Duodenal mucosa (tissue), 2 donors: Measurements from ENCODE around the gene RIN2.
"Not testable (repeated sequence)": the region's sequence is repeated elsewhere in the genome, so short reads cannot be mapped to it uniquely, and the experiment has no call there.

ENCODE experiments used
- H3K27ac ChIP-seq: one replicate; pipeline ENCODE4 v1.7.0; 2013; ENCODE audit warnings: low read depth, low read length
- H3K27me3 ChIP-seq, 2 donors: one replicate each; pipeline ENCODE4 v1.7.0; 2013; ENCODE audit warnings: low read length in 2 of 2, control low read depth in 1 of 2; ENCODE audit not compliant: insufficient read depth in 2 of 2, control insufficient read depth in 1 of 2
- H3K36me3 ChIP-seq, 2 donors: one replicate each; pipeline ENCODE4 v1.7.0; 2013; ENCODE audit warnings: low read length in 2 of 2, control low read depth in 1 of 2; ENCODE audit not compliant: insufficient read depth in 2 of 2, control insufficient read depth in 1 of 2
- H3K4me1 ChIP-seq, 2 donors: one replicate each; pipeline ENCODE4 v1.7.0; 2013; ENCODE audit warnings: low read length in 2 of 2, control low read depth in 1 of 2; ENCODE audit not compliant: insufficient read depth in 2 of 2, control insufficient read depth in 1 of 2
- H3K4me3 ChIP-seq, 2 donors: one replicate each; pipeline ENCODE4 v1.7.0; 2013; ENCODE audit warnings: low read length in 2 of 2, low read depth in 1 of 2
- H3K9ac ChIP-seq, 2 donors: one replicate each; pipeline ENCODE4 v1.7.0; 2013; ENCODE audit warnings: low read length in 2 of 2, low read depth in 1 of 2
- H3K9me3 ChIP-seq, 2 donors: one replicate each; pipeline ENCODE4 v1.7.0; 2013; ENCODE audit warnings: low read length in 2 of 2, control low read depth in 1 of 2; ENCODE audit not compliant: control insufficient read depth in 1 of 2

Gene RIN2

DNA sequence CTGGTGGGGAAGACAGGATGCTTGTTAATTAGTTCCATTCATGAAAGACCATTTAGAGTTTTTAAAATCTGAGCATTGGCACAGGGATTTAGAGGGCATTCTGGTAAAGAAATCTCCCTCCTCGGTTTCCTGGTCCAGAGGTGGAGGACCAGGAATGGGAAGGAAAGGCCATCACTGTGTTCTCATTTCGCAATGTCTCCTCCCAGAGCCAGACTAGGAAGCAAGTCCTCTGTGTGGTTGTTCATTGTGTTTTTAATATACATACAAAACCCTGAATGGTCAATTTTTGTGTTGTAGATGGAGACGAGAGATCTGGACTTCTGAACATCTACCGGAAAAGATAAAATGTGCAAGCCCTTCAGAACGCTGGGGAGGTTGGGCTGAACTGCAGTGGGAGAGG, 41.3 kb downstream of the RIN2 start:
- H3K36me3 ChIP-seq: peaks cover 5 to 15% of the 10 kb centered on the region in 2 donors
- no peak overlapping the region for H3K4me3 ChIP-seq
- H3K9me3 ChIP-seq: no peaks in the 10 kb centered on the region
- no peak overlapping the region for H3K27ac ChIP-seq
- H3K4me1 ChIP-seq: peaks cover 0 to 4% of the 10 kb centered on the region in 2 donors
- no peaks in the 10 kb centered on the region for H3K27me3 ChIP-seq
- no peak overlapping the region for H3K9ac ChIP-seq

DNA sequence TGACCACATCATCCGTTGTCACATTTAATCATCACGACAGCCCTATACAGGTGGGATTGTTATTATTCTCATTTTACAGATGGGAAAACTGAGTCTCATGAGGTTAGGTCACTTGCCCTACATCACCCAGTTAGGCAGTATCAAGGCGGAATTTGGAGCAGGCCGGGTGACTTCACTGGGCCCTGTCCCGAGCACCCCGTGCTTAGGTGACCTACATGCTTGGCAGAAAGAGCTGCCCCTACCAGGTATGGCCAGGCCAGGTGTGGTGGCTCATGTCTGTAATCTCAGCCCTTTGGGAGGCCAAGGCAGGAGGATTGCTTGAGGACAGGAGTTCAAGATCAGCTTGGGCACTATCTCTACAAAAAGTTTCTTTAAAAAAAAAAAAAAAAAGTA, 44.0 kb downstream of the RIN2 start:
- Histone ChIP-seq H3K4me1 (peaks cover 0 to 14% of the 10 kb centered on the region in 2 donors), H3K4me3 (no peak overlapping the region), H3K27ac (no peak overlapping the region), H3K36me3 (peaks cover 5 to 15% of the 10 kb centered on the region in 2 donors), H3K9me3 (no peaks in the 10 kb centered on the region), H3K9ac (no peak overlapping the region), H3K27me3 (no peaks in the 10 kb centered on the region)

DNA sequence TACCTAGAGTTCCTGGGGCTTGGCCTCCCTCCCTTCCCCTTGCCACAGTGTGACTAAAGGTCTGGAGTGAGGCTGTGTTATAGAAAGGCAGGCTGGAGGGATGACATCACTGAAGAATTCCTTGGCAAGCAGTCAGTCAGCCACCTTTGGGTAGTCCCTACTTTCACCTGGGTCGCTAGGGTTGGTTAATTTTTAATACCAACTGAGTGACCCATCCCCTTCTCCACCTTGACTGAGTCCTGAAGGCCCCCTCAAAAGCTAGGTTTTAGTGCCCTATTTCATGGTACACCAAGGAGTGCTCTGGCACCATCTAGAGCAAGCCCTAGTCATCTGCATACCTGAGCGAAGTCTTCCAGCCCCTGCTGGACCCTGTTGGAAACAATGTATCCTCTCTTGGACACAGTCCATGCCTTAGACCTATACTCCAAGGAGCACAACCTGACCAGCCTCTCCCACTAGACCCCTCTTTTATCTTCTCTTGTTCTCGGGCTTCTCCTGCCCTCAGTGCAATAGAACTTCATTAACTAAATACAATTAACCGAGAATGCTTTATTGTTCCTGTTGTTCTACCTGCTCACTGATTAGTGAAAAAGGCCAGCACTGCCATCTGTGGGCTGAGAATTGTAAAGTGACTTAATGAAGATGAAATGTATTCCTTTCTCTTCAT, 44.6 kb downstream of the RIN2 start:
- H3K27me3 ChIP-seq: no peaks in the 10 kb centered on the region
- H3K9me3 ChIP-seq: no peaks in the 10 kb centered on the region
- peaks cover 5 to 15% of the 10 kb centered on the region in 2 donors for H3K36me3 ChIP-seq
- H3K9ac ChIP-seq: no peak overlapping the region
- peaks cover 0 to 16% of the 10 kb centered on the region in 2 donors for H3K4me1 ChIP-seq
- H3K4me3 ChIP-seq: no peak overlapping the region
- no peak overlapping the region for H3K27ac ChIP-seq

DNA sequence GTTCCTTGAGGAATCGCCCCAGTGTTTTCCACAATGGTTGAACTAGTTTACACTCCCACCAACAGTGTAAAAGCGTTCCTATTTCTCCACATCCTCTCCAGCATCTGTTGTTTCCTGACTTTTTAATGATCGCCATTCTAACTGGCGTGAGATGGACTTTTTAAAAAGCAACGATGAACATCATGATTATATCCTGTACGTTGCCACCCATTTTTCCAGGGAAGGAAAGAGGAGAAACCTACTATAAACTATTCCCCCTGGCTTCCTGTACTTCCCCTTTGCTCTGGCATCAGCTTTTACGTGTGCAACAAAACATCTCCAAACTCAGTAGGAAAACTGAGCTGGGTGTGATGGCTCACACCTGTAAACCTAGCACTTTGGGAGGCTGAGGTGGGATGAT, 48.2 kb downstream of the RIN2 start:
- not testable (repeated sequence) for H3K9ac ChIP-seq, H3K27me3 ChIP-seq, H3K9me3 ChIP-seq, H3K36me3 ChIP-seq, H3K4me3 ChIP-seq, H3K27ac ChIP-seq
- peaks cover 11 to 25% of the 10 kb centered on the region in 2 donors for H3K4me1 ChIP-seq

DNA sequence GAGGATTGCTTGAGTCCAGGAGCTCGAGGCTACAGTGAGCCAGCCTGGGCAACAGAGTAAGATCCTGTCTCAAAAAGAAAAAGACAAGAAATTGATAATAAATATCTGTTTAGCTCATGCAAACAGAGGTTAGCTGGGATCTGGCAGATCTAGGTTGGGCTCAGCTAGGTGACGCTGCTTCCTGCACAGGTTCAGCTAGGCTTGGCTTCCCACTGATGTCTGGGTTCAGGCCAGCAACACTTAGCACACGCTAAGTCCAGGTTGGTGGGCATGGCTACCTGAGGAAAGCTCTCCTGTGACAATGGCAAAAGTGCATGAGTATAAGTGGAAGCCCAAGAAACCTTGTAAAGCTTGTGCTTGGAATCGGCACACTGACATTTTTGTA, 48.7 kb downstream of the RIN2 start:
- H3K9me3 ChIP-seq: no peaks in the 10 kb centered on the region
- H3K36me3 ChIP-seq: no peaks in the 10 kb centered on the region
- H3K4me3 ChIP-seq: no peak overlapping the region
- H3K9ac ChIP-seq: no peak overlapping the region
- no peak overlapping the region for H3K27ac ChIP-seq
- H3K27me3 ChIP-seq: no peaks in the 10 kb centered on the region
- H3K4me1 ChIP-seq: peaks cover 11 to 25% of the 10 kb centered on the region in 2 donors

DNA sequence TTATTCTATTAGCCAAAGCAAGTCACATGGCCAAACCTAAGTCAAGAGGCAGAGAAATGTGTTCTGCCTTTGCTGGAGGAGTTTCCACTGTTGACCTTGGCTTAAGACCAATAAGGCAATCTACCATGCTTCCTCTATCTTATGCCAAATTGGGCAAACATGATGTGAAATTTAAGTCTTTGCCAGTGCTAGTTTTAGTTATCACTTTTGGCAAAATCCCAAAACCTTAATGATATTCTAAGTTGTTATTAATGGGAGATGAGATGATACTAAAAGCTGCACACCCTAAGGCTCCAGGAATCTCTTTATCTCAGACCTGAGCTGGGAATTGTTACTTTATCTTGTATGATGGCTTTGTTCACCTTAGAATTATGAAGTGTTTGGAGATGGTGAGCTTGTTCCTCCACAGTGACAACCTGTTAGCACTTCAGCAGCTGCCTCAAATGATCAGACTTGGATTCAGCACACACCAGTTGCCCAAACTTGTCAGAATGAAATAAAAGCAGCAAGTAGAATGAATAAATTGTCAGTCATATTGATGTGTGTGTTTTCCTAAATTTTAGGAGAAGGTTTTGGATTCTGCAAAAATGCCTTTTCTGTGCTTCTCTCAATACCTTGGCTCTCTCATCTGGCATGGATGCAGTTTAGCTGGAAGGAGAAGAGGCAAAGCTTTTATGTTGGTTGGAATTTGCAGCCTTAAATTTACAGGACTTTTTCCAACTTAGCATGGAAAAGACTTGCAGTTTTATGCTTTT, 49.3 kb downstream of the RIN2 start:
- Histone ChIP-seq H3K4me3 (no peak overlapping the region), H3K27ac (no peak overlapping the region), H3K9ac (no peak overlapping the region), H3K4me1 (peaks cover 11 to 25% of the 10 kb centered on the region in 2 donors), H3K36me3 (no peaks in the 10 kb centered on the region), H3K27me3 (no peaks in the 10 kb centered on the region), H3K9me3 (no peaks in the 10 kb centered on the region)
